Measurements from ENCODE around the gene TTLL10. TPM values are rescaled to one million over a fixed set of nuclear protein-coding genes. Genes with fewer than 3 reads are reported as not detected.

Gene TTLL10
- polyA plus RNA-seq, 2 of the 4 experiments (the other 2 are of a cell fraction) = not detected

- FAIRE-seq (no peak), ATAC-seq (no peak)
These were observed 13.3 kb upstream of the TTLL10 start for GRCh38 chr1:1160281-1160930.

GRCh38 chr1:1161078-1161682, 12.5 kb upstream of the TTLL10 start:
- no peak overlapping the region for H3K4me3 ChIP-seq
- no peaks in the 10 kb centered on the region for H3K9me3 ChIP-seq
- H3K4me1 ChIP-seq = peaks cover 26% of the 10 kb centered on the region
- DNase-seq (ENCODE audit: low read depth in 1 of 2, low spot score in 1 of 2) (no peak), ATAC-seq (no peak), FAIRE-seq (no peak)
- no peak overlapping the region for H3K4me2 ChIP-seq
- CTCF ChIA-PET = interaction anchor here (1.8 to 1.9 kb wide), 2 partner anchors 39 to 70 kb away, joined by 4 to 5 read pairs; no protein-coding TSS in a partner anchor
- H3K27ac ChIP-seq = no peak overlapping the region
- 79% methylated on average over 16 of the region's 29 CpGs for WGBS (ENCODE audit: missing lambda C conversion rate)
- POLR2A ChIA-PET = no interaction called here
- TF ChIP-seq HES2 (IDR thresholded peaks at IDR 0.05) (no peak), ZNF302 (CRISPR knock-in tag; IDR thresholded peaks at IDR 0.05) (no peak), BCL3 (IDR thresholded peaks at IDR 0.05) (no peak), PBX3 (IDR thresholded peaks at IDR 0.05) (no peak), NPAS2 (CRISPR knock-in tag; IDR thresholded peaks at IDR 0.05; ENCODE audit: borderline replicate concordance) (no peak), KDM1A (IDR thresholded peaks at IDR 0.05; ENCODE audit: low read depth) (no peak), ELK1 (IDR thresholded peaks at IDR 0.05; ENCODE audit: low read depth, low read length) (no peak), FOSL2 (IDR thresholded peaks at IDR 0.05) (no peak), FOSL2 (CRISPR knock-in tag; IDR thresholded peaks at IDR 0.05) (no peak), BHLHE40 (IDR thresholded peaks at IDR 0.05; ENCODE audit: low read depth, low read length) (no peak), ZC3H11A (IDR thresholded peaks at IDR 0.05) (no peak), TFCP2L1 (CRISPR knock-in tag; IDR thresholded peaks at IDR 0.05) (no peak), MYC (IDR thresholded peaks at IDR 0.05; ENCODE audit: borderline replicate concordance, low read length) (no peak), RNF2 (IDR thresholded peaks at IDR 0.05; ENCODE audit: borderline replicate concordance, low read depth) (no peak), REST (IDR thresholded peaks at IDR 0.05) (no peak), MAX (IDR thresholded peaks at IDR 0.05) (no peak), NR3C1 (IDR thresholded peaks at IDR 0.05) (no peak), CEBPB (IDR thresholded peaks at IDR 0.05) (no peak)

More at GRCh38 chr1:1160281-1160930, 13.3 kb upstream of the TTLL10 start:
- TF ChIP-seq FOSL2 (IDR thresholded peaks at IDR 0.05) (no peak), FOSL2 (CRISPR knock-in tag; IDR thresholded peaks at IDR 0.05) (no peak), ZC3H11A (IDR thresholded peaks at IDR 0.05) (no peak), BHLHE40 (IDR thresholded peaks at IDR 0.05; ENCODE audit: low read depth, low read length) (no peak), RCOR1 (IDR thresholded peaks at IDR 0.05; ENCODE audit: low read depth, low read length) (no peak), ZFP36 (IDR thresholded peaks at IDR 0.05; ENCODE audit: borderline replicate concordance, partially characterized antibody) (no peak), CTCF (IDR thresholded peaks at IDR 0.05) (no peak), PHF8 (IDR thresholded peaks at IDR 0.05; ENCODE audit: borderline replicate concordance, low read depth) (no peak), JUNB (IDR thresholded peaks at IDR 0.05) (no peak), HDAC2 (IDR thresholded peaks at IDR 0.05) (no peak), HOXA7 (CRISPR knock-in tag; IDR thresholded peaks at IDR 0.05) (no peak), MAFK (IDR thresholded peaks at IDR 0.05; ENCODE audit: partially characterized antibody) (no peak)
- Histone ChIP-seq H3K27ac (no peak overlapping the region), H3K4me3 (no peak overlapping the region), H3K9me3 (no peaks in the 10 kb centered on the region), H3K4me1 (peaks cover 21% of the 10 kb centered on the region), H3K4me2 (no peak overlapping the region)
- ChIA-PET CTCF (interaction anchor here (1.8 to 2.2 kb wide), 3 partner anchors 38 to 71 kb away, joined by 4 to 12 read pairs (median 5); no protein-coding TSS in a partner anchor), POLR2A (no interaction called here)
- 93% methylated on average over 11 of the region's 23 CpGs for WGBS (ENCODE audit: missing lambda C conversion rate)
- DNase-seq (ENCODE audit: low read depth in 1 of 2, low spot score in 1 of 2) = no peak
